GM18858 (cell line): ENCODE data around the gene CENPT.
A peak's percentile ranks its signal among the peaks of the same experiment; 100 is the strongest.
"Not testable (repeated sequence)": the region's sequence is repeated elsewhere in the genome, so short reads cannot be mapped to it uniquely, and the experiment has no call there.

Experiments used
- ATAC-seq: cut with Tn5 transposase; IDR thresholded peaks from one replicate; pipeline ENCODE4 v1.9.1; 2021; ENCODE audit not compliant: unreplicated experiment

Gene CENPT

DNA sequence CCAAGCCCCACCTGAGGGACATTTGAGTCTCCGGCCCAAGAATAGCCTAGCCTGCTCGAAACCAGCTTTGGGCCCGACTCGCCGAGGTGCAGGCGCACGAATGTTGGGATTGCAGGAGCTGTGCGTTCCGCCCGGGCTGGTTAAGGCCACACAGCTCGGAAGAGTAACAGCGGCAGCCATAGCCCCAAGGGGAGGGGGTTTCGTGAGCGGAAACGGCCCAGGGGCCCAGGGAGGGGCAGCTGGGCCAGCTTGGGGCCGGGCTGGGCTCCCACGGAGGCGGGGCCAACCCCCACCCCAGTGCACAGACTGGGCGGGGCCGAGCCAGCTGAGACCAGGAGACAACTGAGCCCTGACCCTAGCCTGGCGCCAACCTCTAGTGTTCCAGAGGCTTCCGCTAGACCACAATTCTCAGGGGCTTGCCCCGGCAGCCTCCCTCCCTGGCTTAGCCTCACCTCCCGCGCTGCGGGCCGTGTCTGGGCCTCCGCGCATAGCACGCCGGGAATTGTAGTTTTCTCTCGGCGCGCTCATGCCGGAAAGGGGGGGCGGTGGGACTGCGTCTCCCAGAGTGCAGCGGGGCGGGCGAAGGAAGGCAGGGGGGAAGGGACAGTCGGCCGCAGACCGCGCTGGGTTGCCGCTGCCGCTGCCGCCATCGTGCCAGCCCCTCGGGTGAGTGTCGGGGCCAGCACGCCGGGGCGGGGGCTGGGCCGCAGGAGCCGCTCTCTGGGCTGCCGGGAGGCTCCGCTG, 1.0 kb downstream of the CENPT start, which contains the start of gene NUTF2:
Gene NUTF2, plus strand, starts transcription at position 614 of the 744 bp plus-strand sequence. CDS start 18,198 bp downstream, outside the sequence.
- peak; percentile 49 for ATAC-seq

GRCh38 chr16:67846063-67846319, 1.5 kb downstream of the CENPT start:
- ATAC-seq = no peak

DNA sequence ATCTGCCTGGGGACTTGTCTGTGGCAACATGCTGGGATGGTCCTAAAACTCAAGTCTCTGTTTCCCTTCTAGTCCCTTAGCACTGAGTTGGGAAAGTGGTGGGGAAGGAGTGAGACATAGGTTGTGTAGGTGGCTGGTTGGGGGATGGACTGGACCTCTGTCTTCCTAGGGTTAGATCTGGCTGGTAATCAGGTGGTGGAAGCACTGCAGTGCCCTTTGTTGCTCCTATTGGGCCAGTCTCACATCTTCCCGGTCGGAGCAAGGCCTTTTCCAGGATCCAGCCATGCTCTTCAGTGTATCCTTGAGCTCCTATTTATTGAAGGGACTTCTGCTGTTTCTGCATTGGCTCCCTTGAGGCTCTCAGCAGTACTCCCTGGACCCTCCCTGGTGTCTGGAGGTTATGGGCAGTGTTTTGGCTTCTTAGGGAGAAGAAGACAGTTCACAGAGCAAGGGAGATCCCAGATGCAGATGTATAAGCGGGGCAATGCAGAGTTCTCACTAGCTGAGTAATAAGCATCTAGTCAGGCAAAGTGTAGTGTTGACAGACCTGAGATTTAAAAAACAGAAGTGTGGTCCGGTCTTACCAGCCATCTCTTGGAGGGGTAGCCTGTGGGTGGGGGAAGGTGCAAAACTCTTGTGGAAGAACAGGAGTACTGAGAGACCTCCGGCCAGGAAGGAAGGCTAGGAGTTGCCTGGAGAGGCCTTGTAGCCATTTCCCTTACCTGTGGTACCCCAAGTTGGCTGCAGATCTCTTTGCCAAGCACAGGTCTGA, 2.0 kb downstream of the CENPT start:
- ATAC-seq = no peak

DNA sequence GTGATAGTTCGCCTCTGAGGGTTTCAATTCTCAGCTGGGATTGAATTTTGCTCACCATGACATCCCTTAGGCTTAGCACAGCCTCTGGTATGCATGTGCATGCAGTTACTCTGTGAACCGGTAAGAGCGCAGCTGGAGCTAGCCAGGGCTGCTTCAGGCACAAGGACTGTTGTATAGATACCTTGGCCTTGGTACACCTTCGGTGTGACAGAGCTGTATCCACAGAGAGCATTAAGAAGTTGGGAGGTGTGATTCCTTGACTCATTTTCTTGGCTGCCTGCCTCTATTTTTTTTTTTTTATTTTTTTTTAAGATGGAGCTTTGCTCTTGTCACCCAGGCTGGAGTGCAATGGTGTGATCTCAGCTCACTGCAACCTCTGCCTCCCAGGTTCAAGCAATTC, 3.0 kb downstream of the CENPT start:
- ATAC-seq = no peak

GRCh38 chr16:67843343-67843765, 4.1 kb downstream of the CENPT start:
- ATAC-seq = no peak

DNA sequence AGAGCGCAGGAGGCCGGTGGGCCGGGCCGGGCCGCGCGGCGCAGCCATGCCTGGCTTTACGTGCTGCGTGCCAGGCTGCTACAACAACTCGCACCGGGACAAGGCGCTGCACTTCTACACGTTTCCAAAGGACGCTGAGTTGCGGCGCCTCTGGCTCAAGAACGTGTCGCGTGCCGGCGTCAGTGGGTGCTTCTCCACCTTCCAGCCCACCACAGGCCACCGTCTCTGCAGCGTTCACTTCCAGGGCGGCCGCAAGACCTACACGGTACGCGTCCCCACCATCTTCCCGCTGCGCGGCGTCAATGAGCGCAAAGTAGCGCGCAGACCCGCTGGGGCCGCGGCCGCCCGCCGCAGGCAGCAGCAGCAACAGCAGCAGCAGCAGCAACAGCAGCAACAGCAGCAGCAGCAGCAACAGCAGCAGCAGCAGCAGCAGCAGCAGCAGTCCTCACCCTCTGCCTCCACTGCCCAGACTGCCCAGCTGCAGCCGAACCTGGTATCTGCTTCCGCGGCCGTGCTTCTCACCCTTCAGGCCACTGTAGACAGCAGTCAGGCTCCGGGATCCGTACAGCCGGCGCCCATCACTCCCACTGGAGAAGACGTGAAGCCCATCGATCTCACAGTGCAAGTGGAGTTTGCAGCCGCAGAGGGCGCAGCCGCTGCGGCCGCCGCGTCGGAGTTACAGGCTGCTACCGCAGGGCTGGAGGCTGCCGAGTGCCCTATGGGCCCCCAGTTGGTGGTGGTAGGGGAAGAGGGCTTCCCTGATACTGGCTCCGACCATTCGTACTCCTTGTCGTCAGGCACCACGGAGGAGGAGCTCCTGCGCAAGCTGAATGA, 4.8 kb downstream of the CENPT start:
- ATAC-seq = no peak

- ATAC-seq = no peak
These were observed 5.5 kb downstream of the CENPT start, which contains the start of gene THAP11 for GRCh38 chr16:67841816-67842508. Gene THAP11, plus strand, starts transcription at chr16:67842320. Its CDS starts 235 bp downstream, at chr16:67842555.

DNA sequence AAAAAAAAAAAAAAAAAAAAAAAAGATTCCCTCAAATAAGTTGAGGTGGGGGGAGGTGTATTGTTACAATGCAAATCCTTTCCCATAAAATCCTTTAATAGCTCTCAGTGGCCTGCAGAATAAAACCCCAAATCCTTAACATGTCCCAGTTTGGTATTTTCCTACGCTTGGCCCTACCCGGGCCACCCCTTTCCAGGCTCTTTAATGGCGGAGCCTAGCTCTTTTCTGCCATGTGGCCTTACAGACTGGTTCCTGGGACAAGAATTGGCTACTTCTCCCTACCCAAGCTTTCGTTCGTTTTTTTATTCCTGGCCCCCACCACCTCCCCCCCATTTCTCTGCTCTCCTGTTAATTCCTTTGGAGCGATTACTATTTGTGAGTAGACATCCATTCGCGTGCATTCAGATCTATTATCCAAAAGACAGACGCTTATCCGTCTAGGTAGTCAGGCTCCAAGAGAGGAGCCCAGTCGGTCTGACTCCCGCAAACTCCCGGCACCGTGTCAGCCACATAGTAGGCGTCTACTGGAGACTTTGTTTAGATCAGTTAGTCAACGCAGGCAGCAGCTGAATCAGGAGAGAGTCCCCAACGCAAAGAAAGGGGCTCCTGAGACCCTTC, 6.2 kb downstream of the CENPT start:
- no peak for ATAC-seq

- no peak for ATAC-seq
These were observed 9.7 kb downstream of the CENPT start for GRCh38 chr16:67837811-67838210.

- ATAC-seq = not testable (repeated sequence)
These were observed 10.3 kb downstream of the CENPT start for GRCh38 chr16:67837190-67837589.

DNA sequence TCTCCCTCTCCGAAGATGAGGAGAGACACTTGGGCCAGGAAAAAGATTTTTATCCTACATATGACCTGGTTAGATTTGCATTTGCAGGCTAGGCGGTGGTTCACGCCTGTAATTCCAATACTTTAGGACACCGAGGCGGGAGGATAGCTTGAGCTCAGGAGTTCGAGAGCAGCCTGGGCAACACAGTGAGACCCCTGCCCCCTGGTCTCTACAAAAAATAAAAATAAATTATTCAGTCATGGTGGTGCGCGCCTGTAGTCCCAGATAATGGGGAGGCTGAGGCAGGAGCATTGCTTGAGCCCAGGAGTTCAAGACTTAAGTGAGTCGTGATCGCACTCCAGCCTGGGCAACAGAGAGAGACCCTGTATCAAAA, 13.3 kb downstream of the CENPT start:
- ATAC-seq = no peak

DNA sequence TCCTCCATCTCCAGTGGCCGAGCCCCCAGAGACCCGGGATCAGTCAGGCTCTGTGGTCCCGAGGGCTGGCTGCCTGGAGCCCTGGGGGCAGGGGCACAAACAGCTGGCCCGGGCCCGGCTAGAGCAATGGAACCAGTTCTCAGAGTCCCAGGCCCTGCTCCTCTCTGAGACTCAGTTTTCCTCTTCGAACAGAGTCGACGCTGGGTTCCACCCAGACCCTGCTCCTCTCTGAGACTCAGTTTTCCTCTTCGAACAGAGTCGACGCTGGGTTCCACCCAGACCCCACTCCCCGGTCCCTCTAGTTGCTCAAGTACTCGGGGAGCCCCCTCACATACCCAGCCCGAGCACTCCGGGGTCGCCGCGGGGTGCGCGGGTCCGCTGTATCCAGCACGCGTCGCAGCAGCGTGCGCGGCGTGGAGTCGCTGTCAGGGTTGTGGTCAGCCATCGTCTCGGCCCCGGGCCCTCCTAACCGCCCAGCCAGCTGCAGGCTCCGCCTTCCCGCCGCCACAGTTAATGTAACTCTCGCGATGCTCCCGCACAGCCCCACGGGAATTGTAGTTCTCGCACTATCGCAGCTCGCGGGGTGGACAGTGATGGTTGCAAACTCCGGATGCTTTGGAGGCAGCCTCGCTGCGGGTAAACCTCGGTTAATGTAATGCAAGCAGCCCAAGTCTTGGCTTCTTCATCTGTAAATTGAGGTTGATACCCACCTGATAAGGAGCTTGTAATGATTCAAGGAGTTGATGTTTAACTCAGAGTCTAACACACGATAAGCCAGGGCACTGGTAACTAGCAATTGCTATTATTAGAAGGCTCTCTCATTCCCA, 13.9 kb downstream of the CENPT start:
- ATAC-seq = peak; percentile 97

DNA sequence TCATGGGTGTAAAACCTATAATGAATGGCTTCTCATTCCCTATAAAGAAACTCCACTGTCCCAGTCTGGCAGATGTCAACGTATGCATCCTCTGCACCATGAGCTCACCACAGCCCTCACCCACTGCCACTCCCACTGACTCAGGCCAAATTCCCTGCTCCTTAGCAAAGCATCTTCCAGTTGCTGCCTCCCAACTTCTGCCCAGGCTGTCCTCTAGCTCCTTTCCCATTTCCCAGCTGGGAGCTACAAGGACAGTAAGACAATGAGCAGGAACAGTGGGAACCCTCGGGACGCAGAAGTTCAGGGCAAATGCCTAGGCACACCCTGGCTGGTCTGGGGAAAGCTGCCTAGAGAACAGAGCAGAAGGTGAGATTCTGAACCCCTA, 14.5 kb downstream of the CENPT start:
- no peak for ATAC-seq

- no peak for ATAC-seq
These were observed 18.8 kb downstream of the CENPT start for GRCh38 chr16:67828651-67829050.

DNA sequence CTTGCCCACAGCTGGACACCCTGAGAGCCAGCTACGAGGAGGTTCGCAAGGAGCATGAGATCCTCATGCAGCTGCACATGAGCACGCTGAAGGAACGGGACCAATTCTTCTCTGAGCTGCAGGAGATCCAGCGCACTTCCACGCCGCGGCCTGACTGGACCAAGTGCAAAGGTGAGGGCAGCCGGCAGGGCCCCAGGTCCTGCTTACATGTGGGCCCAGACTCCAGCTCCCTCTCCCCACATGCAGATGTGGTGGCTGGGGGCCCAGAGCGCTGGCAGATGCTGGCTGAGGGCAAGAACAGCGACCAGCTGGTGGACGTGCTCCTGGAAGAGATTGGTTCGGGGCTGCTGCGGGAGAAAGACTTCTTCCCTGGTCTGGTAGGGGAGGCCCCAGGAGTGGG, 21.6 kb downstream of the CENPT start:
- ATAC-seq = no peak

DNA sequence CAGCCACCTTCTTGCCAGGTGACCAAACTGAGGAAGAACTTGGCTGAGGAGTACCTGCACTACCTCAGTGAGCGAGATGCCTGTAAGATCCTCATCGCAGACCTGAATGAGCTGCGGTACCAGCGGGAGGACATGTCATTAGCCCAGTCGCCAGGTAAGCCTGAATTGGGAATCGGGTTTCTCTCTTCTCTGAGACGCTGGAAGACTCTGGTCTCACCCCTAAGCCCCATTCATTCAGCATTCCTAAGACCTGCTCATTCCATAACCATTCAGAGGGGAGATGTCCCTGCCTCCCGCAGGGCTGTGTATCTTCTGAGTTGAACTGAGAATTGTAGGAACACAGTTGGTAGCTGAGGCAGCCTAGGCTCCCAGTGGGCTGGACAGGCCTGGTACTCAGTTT, 22.4 kb downstream of the CENPT start:
- ATAC-seq = no peak

DNA sequence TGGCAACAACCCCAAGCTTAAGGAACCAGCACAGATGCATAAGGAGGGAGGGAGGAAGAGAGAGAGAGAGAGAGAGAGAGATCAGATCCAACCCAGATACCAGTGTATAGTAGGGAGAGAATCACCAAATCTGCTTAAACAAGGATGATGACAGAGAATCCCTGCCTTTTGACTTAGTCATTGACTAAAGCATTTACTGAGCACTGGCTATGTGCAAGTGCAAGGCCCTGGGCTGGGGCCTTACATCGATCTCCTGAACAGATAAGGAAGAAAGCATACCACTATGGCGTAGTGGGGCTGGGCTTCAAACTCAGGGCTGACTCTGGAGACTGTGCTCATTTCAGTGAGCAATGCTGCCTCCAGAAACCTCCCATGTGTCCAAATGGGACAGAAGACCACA, 25.0 kb downstream of the CENPT start:
- no peak for ATAC-seq

DNA sequence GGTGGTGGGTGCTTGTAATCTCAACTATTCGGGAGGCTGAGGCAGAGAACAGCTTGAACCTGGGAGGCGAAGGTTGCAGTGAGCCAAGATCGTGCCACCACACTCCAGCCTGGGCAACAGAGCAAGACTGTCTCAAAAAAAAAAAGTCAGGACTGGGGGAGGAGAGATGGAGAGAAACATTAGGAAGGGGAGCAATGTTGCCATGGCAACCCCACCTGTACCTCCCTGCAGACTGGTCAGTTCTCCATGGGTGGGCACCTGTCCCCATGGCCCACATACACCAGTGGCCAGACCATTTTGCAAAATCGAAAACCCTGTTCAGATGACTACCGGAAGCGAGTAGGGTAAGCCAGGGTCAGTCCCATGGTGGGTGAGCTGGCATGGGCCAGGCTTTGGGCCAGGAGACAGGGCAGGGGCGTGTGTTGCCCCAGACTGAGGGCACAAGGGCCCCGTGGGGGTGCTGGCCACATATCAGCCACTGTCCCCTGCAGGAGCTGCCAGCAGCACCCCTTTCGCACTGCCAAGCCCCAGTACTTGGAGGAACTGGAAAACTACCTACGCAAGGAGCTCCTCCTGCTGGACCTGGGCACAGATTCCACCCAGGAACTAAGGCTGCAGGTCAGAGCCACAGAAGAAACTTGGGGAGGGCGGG, 26.8 kb downstream of the CENPT start:
- ATAC-seq = no peak

DNA sequence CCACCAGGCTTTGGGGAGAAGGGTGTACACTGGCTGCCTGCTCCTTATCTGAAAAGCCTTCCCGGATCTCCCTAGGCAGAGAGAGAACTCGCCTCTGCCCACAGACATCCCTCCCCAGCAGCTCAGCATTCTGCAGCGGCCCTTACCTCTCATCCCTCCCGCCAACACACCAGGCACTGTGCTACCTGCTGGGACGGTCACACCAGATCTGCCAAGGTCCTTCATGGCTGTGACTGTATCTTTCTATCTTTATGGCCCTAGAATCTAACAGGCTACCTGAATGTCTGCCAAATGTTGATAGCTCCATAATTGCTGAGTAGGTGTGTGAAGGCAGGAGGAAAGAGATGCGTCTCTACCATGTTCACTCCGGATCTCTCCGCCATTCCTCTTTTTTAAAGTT, 32.9 kb downstream of the CENPT start:
- no peak for ATAC-seq
